ENCODE measurements around the gene LAPTM5.
A peak's percentile ranks its signal among the peaks of the same experiment; 100 is the strongest.
"Not testable (repeated sequence)": the region's sequence is repeated elsewhere in the genome, so short reads cannot be mapped to it uniquely, and the experiment has no call there.

The LAPTM5 gene

DNA sequence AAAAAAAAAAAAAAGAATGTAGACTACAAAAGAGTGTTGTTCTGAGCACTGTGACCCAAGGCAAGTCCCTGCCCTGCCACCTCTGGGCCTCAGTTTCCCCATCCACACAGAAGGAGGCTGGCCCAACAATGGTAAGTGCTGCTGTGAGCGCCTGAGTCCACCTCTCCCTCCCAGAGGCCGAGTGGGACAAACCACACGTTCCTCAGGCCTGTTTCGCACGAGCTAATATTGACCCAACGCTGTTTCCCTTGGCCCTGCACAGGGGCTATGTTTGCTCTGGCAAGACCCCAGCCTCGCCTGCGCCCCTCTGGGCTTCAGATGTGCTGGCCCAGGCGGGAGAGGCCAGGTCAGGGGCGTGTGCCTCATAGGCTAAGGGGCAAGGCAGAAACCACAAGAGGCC is 12.6 kb upstream of the LAPTM5 start:
- no peak for DNase-seq (ENCODE audit: low spot score)

DNA sequence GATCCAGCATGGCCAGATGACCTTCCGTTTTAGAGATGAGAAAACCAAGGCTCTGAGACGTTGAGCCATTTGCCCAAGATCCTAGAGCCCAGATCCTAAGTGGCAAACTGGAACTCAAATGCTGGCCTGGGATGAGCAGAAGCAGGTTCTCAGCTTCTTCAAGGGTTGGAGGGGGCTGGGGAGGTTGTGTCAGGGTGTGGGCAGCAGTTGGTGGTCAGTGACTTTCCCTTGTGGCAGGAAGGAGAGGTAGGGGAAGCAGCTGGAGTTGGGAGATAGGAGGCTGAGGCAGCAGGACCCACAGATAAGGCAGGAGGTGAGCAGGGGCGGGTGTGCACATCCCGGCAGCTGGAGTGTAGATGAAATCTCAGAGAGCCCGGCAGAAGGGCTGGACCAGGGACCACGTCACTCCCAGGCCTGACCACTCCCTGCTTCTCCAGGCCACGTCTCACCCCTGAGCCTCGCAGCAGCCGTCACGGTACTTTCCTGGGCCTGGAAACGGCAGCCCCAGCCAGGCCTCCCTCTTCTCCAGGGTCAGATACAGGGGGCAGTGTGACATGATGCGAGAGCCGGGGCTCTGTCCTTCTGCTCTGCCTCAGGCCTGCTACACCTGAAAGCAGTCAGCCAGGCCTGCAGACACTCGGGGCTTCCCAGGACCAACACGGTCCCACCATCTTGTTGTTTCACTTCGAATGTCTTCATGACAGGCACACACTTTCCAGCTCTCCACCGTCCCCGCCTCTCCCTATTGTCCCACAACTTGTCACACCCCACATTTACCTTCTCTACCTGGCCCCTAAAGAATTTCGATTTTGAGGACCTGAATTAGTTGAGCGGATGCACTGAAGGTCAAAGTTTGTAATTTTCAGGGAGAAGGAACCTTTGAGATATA is 11.5 kb upstream of the LAPTM5 start:
- no peak for DNase-seq (ENCODE audit: low spot score)

DNA sequence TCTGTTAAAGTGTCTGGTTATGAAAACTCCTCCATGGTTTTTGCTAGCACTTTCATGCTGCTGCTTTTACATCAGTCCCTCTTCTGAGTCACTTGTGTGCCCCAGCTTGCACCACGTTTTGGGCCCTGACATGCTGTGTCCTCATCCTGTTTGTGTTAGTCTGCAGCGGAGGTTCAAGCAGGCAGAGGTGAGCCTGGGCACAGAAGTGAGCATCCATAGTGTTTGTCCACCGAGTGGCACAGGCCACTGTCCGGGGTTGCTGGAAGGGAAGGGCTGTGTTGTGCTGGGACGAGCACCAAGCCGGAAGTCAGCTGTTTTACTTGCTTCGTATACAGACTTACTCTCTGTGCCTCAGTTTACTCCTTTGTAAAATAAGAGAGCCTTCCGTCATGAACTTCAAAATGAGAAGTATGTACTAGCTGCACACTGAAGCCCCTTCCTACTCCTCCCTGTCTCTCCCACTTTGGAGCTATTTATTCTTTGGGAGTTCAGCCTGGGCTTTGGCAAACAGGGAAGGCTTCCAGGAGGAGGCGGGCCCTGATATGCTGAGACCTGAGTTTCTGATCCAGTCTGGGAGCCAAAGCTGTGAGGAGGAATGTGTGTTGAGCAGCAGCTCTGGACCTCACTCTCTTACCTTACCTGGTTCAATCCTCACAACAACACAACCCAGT is 10.7 kb upstream of the LAPTM5 start:
- no peak for DNase-seq (ENCODE audit: low spot score)

DNA sequence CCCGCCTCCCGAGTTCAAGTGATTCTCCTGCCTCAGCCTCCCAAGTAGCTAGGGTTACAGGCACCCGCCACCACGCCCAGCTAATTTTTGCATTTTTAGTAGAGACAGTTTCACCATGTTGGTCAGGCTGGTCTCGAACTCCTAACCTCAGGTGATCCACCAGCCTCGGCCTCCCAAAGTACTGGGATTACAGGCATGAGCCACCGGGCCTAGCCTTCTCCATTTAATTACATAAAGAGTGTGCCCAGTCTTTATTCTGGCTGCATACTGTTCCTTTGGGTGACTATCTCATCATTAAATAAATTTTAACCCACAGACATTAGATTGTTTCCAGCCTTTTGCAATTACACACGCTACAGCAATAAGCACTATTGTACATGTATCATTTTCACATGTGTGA is 9.4 kb upstream of the LAPTM5 start:
- DNase-seq (ENCODE audit: low spot score), result not testable (repeated sequence)

DNA sequence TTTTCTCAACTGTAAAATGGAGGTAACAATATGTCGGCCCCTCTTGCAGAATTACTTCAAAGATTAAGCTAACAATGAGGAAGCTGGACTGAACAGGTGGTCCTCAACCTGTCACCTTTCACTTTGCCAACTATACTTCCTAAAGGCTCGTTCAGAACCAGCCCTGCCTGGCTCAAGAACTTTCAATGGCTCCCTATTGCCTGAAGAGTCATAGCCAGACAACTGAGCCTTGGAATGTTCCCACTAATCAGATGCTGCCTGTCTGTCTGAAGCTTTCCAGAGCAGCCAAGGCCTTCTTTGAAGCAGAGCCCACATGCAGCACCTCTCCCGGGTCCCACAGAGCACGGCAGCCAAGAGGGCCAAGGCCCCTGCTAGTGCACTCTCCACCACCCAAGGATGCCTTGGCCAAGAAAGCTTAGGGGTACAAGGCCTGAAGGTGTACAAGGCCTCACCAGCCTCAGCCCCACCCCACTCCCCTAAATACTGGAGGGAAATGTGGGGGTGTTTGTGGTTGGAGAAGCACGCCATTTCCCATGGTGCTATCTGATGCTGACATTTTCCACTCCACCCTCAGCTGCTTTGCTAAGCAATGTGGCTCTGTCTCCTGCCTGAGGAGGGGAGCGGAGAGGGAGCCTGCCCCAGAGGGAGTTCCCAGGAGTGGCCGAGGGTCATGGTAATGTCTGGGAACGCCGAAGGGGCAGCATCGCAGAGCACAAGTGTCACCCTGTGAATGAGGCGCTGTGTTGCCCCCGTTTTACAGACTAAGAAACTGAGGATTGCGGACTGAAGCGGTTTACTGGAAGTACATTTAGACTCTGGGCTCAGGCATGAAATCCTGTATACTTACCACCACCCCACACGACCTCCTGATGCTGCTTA is 8.2 kb upstream of the LAPTM5 start:
- no peak for DNase-seq (ENCODE audit: low spot score)

DNA sequence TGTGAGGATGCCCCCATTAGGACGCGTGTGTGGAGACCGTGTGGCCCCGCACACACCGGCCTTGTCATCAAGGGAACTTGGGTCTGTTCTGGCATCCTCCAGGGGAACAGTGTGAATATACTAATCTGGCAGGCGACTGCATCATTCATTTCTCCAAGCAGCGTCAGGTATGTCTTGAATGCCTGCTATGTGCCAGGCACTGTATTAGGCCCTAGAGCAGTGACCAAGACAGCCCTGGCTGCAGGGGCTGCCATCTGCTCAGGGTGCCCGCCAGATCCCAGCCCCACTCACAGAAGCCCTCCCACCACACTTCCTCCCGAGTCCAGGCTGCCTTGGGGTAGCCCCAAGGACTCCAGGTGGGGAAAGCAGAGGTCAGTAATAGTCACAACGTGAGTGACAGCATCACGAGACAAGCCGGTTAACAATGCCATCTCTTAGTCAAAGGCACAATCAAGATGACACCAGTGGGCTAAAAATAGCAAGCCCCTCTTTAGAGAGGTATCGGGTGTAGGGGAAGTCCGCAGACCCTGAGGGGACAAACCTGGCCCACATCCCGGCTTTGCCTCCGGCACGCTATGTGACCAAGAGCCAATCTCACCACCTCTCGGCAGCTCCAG is 7.5 kb upstream of the LAPTM5 start:
- no peak for DNase-seq (ENCODE audit: low spot score)

DNA sequence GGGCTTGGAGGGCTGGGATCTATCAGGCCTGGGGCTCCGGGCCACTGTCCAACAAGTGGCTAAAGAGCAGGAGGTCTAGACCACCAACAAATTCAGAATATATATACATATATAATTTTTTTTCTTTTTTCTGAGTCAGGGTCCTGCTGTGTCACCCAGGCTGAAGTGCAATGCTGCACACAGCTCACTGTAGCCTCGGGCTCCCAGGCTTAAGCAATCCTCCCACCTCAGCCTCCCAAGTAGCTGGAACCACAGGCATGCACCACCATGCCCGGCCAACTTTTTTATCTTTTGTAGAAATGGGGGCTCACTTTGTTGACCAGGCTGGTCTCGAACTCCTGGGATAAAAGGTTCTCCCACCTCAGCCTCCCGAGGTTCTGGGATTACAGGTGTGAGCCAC is 6.8 kb upstream of the LAPTM5 start:
- DNase-seq (ENCODE audit: low spot score), result no peak

DNA sequence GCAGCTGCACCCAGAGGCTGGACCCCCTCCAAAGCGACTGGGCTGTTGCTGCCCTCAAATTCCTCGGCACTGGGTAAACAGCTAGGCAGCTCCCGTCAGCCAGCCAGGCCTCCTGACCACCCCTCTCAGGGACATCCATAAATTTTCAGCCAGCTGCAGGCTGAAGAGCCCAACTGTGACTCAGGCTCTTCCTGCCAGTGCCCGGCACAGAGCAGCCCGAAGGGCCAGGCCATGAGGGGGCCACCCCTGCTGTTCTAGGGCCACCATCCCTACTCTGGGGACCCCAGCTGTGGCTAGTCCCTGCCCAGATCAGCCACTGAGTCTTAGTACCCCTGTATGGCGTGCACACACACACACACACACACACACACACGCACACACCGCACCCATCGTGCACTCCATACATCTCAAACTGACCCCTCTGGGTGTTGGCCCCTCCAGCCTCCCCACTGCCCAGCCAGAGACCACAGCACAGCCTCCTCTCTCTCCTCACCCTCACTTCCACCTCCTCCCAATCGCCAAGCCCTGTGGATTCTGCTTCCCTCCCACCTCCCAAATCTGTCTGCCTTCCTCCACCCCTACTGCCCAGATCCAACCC is 6.2 kb upstream of the LAPTM5 start:
- DNase-seq (ENCODE audit: low spot score), result no peak

DNA sequence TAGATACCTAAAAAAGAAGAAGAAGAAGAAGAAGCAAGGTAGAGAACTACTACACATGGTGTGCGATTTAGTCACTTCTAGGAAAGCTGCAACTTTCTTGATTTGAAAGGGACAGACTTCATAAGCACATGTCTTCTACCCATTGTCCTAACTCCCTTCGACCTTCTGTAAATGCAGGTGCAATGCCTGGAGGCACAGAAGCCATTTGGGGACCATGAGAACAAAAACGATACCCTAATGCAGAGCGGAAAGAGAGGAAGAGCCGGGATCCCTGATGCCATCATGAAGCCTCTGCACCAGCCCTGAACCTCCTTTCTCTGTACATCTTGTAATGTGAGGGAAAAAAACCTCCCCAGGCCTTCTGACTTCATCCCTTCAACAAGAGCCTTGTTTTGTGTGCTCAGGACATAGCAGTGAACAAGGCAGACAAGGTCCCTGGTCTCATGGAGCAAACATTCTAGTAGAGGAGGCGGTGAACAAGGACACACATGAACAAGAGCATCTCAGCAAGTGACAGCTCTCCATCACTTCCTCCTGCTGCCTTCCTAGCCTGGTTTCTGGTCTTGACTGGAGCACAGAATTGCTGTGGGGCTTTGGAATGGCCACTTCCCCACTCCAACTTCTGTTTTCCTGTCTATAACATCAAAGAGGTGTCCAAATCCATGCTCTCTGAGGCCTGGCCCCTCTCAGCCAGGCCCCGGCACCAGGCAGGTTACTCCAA is 5.5 kb upstream of the LAPTM5 start:
- DNase-seq (ENCODE audit: low spot score), result no peak

DNA sequence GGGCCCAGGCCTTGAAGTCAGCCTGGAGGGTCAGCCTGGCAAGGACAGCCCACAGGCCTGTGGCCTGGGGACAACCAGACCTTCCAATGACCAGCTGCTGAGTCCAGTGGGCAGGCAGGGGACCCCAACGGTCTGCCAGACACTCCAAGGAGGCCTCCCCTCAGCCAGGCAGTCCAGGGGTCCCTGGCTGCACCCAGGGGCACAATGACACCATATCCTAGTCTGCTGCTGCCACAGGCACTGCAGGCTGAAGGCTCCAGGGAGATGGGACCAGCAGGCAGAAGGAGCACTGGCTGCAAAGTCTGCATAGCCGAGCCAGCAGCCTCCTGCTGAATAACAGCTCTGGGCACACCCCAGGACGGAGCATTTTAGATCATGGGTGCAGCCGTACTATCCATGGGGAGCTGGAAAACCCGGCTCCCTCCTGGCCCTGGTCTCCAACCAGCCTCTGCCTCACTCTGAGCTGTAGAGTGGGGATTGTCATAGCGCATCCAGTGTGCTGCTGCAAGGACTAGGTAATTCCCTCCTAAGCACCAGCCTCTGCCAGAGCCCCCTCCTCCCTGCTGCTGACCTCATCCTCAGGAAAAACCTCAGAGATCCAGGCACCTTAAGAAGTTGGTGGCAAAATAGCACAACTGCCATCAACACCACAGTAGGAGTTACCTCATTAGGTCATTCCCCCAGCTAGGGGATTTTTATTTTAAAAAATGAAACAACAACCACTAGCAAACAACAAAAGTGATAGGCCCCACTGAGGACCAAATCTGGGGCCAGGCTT is 4.8 kb upstream of the LAPTM5 start:
- DNase-seq (ENCODE audit: low spot score), result no peak

DNA sequence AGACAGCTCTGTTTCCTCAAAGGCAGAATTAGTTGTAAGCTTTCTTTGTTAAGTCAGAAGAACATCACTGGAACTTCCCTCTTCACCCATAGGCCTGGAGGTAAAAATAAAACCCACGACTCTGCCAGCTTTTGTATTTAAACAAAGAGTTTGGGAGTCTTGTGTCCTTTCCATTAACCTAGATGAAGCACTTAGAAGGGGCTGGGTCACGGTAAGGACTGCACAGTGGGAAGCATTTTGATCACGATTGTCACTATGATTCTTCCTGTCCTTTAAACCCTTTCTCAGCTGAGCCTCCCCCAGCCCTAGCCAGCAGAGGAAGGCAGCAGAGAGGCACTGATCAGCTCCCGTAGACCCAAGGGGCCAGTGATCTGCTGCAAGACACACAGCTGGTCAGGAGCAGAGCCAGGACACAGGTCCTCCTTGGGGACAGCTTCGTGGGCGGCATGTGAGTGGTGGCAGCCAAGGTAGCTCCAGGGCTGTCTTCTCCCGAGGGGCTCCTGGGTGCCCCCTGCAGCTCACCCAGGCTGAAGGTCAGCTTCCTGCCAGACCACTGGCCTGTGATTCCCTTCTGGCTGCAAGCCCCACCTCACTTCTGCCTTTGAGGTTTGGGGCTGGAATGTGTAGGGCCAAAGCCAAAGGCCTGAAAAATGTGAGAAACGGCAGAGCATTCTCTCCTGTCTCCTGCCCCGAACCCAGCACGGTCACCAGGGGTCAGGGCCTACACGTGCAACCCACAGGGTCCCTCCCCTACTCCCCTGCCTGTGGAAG is 4.0 kb upstream of the LAPTM5 start:
- DNase-seq (ENCODE audit: low spot score), result no peak

DNA sequence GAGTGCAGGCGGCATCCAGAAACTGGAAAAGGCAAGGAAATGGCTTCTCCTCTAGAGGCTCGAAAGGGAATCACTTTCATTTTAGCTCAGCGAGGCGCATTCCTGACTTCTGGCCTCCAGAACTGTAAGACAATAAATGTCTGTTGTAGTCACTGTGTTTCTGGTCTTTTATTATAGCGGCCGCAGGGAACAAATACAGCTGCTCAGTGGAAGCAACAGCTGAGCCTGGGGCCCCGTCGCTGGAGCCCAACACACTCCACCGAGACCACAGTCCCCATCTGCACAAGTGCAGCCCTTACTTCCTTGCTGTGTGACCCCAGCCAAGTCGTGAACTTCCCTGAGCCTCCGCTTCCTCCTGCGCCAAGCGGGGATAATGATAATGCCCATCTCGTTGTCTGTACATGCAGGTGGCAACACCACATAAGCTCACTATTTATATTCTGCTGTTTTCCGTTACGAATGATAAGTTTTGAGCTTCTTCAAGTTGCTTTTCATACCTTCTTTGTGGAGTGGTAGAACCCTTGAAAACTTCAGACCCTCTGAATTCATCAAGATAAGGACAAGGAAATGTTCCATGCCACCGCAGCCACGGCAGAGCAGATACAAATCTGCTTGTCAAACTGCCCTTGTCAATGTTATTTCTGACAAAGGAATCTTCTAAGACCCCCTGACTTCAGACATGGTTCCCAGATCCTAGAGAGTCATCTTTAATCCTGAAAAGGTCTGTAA is 3.2 kb upstream of the LAPTM5 start:
- DNase-seq (ENCODE audit: low spot score), result no peak

DNA sequence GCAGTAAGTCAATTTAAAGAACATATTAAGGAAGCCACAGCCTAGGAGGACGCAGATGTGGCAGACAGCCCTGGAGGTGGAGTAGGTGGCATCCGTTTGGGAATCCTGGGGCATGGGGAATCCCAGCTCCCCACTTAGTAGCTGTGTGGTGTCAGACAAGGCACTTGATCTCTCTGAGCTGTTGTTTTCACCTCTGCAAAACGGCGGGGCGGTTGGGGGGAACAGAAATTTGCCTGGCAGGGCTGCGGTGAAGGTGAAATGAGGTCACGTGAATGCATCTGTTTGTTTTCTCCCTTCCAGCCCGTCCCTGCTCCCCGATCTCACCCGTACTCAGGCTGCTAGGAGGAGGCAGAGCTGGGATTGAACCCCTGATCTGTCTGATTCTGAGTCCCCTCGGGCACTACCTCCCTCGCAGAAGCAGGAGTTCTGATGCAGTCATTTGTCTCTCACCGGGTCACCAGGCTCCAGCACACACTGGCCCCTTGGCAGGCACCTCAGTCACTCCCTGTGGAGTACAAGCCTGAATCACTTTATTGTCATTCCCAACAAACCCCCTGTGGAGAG is 2.2 kb upstream of the LAPTM5 start:
- DNase-seq (ENCODE audit: low spot score), result no peak

DNA sequence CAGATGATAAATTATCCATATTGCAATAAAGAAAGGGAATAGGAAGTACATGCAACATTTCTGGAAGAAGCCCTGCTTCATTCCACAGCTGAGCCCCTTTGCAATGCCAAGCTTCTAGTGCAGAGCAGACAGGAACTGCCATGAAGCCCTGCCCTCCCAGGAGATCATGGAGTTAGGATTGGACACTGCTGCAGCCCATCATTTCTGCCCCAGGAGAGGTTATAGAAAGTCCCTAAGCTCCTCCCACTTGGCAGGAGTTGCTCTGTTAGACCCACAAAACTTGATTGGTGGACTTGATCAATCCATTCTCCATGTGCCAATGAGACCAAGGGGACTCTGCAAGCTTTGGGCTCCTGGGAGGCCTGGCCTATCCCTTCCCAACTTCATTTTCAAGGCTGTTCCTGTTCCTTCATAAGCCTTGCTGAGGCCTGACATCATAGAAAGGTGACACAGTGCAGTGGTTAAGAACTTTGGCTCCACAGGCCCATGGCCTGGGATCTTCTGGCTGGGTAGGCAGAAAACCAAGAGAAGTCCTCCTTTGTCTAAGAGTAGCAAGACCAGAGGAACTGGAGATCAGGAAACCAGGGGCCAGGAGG is 1.3 kb upstream of the LAPTM5 start:
- DNase-seq (ENCODE audit: low spot score), result no peak

DNA sequence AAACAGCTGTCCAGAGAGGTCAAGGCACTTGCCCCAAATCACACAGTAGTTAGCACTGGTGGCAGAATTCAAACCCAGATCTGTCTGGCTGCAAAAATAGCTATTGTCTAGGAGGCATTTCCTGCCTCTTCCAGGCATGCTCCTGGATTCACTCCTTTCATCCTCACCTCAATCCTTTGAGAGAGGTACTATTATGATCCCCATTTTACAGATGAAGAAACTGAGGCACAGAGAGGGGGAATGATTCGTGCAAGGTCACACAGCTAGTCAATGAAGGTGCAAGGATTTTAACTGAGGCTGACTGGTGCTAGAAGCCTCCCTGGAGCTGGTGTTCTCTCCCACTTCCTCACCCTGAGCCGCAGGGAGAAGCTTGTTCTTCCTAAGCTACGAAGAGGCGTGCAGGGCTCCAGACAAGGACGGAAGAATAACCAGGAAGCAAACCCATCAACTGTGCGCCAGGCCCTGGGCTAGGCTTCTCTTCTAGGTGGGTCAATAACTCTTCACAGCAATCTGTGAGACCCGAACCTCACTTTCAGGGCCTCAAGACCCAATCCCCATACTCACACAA is 631 bp upstream of the LAPTM5 start:
- no peak for DNase-seq (ENCODE audit: low spot score)

DNA sequence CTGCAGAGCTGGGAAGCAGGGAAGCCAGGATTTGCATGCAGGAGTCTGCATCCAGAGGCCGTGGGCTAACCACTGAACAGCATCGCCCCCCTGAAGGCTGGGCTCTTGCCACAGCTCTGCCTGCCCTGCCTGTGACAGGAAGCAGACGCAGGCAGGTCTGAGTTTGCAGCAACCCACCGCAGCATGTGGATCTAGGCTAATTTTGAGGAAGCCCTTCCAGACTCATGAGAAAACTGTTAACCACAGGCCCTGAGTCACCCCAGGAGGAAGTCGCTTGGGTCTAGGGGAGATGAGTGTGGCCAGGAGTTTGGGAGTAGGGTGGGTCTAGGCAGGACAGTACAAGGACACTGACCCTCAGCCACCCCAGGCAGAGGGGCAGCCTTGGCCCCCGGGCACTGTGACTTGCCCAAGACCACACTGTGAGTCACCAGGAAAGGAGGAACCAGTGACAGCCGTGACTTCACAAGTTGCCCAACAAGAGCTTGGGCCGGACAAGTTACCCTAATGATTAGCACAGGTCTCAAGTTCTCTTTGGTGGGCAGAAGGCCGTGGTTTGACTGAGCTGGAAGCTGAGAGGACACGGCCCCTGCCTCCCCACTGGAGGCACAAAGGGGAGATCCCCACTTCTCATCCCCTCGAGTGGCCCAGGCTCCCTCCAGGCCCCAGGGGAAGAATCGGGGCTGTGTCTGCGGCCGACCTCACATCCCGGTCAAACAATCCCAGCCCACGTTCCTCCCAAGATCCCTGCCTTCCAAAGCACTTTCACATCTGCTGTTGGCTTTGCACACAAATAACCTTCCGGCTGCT is 826 bp downstream of the LAPTM5 start:
- peak; percentile 48 for DNase-seq (ENCODE audit: low spot score)

DNA sequence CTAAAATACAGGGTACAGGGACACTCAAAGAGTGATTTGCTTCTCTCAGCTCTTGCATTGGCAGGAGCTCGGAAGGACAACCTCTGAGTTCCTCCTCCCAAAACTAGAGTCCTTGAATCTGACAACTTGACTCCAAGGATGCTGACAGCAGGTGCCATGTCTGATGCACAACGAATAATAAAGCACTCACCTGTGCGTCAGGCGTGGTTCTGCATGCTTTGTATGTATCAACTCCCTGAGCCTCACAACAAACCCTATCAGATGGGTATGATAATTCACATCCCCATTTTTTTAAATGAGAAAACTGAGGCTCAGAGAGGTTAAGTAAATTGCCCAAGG is 1.4 kb downstream of the LAPTM5 start:
- no peak for DNase-seq (ENCODE audit: low spot score)
